ENCODE results near the gene CAVIN3.

DNA sequence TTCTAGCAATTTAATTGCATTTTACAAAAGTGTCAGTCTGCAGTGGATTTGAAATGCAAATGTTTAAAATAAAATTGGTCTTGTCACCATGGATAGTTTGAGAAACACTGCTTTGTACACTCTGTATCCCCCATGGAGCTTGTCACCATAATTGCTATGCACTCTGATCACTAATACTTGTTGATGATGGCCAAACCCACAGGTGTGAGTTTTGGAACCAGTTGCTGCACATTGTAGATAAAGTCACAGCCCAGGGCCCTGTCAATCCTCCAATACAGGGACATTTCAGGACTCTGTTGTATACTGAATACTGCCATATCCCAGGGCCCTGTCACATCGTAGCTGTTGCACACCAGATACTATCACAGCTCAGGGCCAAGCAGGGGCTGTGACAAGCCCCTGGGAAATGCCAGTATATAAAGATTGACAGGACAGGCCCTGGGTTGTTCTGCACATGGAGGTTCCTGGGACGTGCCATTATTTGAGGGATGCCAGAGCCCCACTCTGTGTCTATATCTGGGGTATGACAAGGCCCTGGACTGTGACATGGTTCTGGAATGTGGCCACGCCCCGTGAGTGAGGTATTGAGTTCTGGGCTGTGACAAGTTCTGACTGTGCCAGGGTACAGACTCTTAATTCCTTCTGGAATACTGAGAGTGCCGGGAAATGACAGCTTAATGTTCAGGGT lies 42.0 kb upstream of the CAVIN3 start:
- no peak for TF ChIP-seq POLR2A (IDR thresholded peaks at IDR 0.05; ENCODE audit: low read length)
- no peak for TF ChIP-seq GATA1 (IDR thresholded peaks at IDR 0.05; ENCODE audit: low read depth, low read length)

Data from erythroblast (primary cell).